Esophagus (tissue), 2 donors: ENCODE data around the gene POLD4. TPM values are rescaled to one million over a fixed set of nuclear protein-coding genes. Genes with fewer than 3 reads are reported as not detected.

ENCODE experiments used
- H3K27ac ChIP-seq, 2 donors: one replicate each; pipeline ENCODE4 v1.5.1; 2013; ENCODE audit warnings: low read depth in 2 of 2, mild to moderate bottlenecking in 2 of 2, inconsistent platforms in 1 of 2, low read length in 1 of 2, moderate library complexity in 1 of 2
- H3K27me3 ChIP-seq, 2 donors: one replicate each; pipeline ENCODE4 v1.6.1; 2013; ENCODE audit warnings: low read length in 2 of 2, control low read depth in 1 of 2, mild to moderate bottlenecking in 1 of 2; ENCODE audit not compliant: insufficient read depth in 2 of 2, control insufficient read depth in 1 of 2
- H3K36me3 ChIP-seq, 2 donors: one replicate each; pipeline ENCODE4 v1.6.1; 2013; ENCODE audit warnings: low read length in 1 of 2; ENCODE audit not compliant: control insufficient read depth in 2 of 2, insufficient read depth in 2 of 2
- H3K4me1 ChIP-seq, 2 donors: one replicate each; pipeline ENCODE4 v1.6.1; 2013; ENCODE audit warnings: low read length in 1 of 2; ENCODE audit not compliant: control insufficient read depth in 2 of 2, insufficient read depth in 2 of 2
- H3K4me3 ChIP-seq, 2 donors: one replicate each; pipeline ENCODE4 v1.5.1; 2013; ENCODE audit warnings: low read length in 2 of 2, mild to moderate bottlenecking in 2 of 2, low read depth in 1 of 2, moderate library complexity in 1 of 2
- H3K9me3 ChIP-seq, 2 donors: one replicate each; pipeline ENCODE4 v1.6.1; 2013; ENCODE audit warnings: mild to moderate bottlenecking in 2 of 2, low read depth in 1 of 2, low read length in 1 of 2, moderate library complexity in 1 of 2; ENCODE audit not compliant: control insufficient read depth in 2 of 2, insufficient read depth in 1 of 2
- WGBS, 2 donors: extraction: QIAGEN DNeasy Blood & Tissue Kit; methylation state at CpG; one replicate each; pipeline ENCODE4 v1.1.7; 2013; 5-methylcytosine and 5-hydroxymethylcytosine counted together
- polyA plus RNA-seq, 2 donors: library from polyadenylated mRNA; stranded (reverse); fragments of 200-250 nt; gene quantifications; one replicate each; pipeline ENCODE4 v1.2.3, GENCODE V29; 2013
- donor health status: healthy with polysubstance abuse.
- donor health status: Bipolar disorder and iron deficiency.

The POLD4 gene
- polyA plus RNA-seq, 2 donors, result 112 to 114 TPM

- peak overlapping the region; percentile 40 to 70 for H3K27ac ChIP-seq
- H3K27me3 ChIP-seq, result no peaks in the 10 kb centered on the region
- H3K4me1 ChIP-seq, result peaks cover 9 to 42% of the 10 kb centered on the region in 2 donors
- WGBS, 2 donors, result 23 to 26% methylated on average over 16 of the region's 16 CpGs
- H3K4me3 ChIP-seq, result peak overlapping the region; percentile 26 to 52
- no peaks in the 10 kb centered on the region for H3K36me3 ChIP-seq
- no peaks in the 10 kb centered on the region for H3K9me3 ChIP-seq
Observed at GRCh38 chr11:67371911-67372320, 18.6 kb upstream of the POLD4 start.

- peak overlapping the region; percentile 40 to 70 for H3K27ac ChIP-seq
- no peaks in the 10 kb centered on the region for H3K36me3 ChIP-seq
- no peaks in the 10 kb centered on the region for H3K27me3 ChIP-seq
- peaks cover 9 to 44% of the 10 kb centered on the region in 2 donors for H3K4me1 ChIP-seq
- no peaks in the 10 kb centered on the region for H3K9me3 ChIP-seq
- 36 to 45% methylated on average over 8 of the region's 8 CpGs for WGBS, 2 donors
- no peak overlapping the region for H3K4me3 ChIP-seq
Observed at GRCh38 chr11:67371189-67371910, 18.0 kb upstream of the POLD4 start.

DNA sequence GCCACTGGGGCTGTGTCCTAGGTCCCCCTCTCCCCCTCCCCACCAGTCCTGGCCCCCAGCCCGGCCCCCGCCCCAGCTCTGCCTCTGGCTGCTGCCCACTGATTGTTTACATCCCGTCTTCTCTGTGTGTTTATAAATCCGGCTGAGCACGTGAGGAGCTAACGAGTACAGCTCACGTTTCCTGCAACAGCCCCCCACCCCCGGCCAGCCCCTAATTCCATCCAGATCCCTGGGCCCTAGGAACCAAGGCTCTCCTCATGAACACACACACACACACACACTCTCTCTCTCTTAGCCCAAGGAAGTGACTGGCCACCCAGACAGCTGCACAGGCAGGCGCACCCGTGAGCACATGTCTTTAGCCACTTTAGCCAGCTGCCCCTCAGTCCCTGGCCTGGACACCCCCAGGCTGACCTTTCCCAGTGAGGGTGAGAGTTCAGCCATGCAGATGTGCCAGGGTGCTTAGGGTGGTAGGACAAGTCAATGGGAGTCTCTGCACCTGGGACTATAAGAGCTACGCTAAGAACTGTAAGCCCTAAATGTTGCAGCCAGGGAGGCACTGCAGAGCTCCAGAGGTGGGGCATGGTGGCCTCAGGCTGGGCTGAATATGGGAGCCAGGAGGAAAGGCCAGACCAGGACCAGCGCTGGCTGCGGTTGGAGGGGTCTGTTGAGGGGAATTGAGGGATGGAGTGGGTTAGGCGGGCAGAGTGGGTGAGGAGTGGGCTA, 17.2 kb upstream of the POLD4 start:
- peak overlapping the region; percentile 41 to 59 for H3K27ac ChIP-seq
- H3K27me3 ChIP-seq, result no peaks in the 10 kb centered on the region
- H3K4me1 ChIP-seq, result peaks cover 9 to 42% of the 10 kb centered on the region in 2 donors
- WGBS, 2 donors, result 59 to 67% methylated on average over 14 of the region's 14 CpGs
- H3K9me3 ChIP-seq, result no peaks in the 10 kb centered on the region
- no peak overlapping the region for H3K4me3 ChIP-seq
- H3K36me3 ChIP-seq, result no peaks in the 10 kb centered on the region

DNA sequence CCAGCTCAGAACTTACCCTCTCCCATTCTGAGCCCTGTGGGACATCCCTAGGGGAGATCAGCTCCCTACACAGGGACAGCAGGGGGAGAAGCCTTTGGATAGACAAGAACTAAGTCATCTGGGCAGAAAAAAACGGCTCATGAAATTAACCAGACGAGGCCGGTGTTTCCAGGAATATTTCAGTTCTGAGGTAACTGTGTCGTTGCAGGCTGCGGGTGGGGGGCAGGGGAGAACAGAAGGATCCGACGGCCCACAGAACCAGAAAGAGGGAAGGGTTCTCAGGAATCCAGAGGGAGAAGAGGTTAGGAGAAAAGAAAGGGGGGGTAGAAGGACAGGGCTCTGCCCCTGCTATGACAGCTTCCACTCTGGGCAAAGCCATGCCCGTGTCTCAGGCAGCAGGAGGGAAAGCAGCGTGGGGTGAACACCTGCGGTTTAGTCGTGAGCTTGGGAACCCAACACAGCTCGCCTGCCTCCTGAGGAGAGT, 16.5 kb upstream of the POLD4 start:
- Histone ChIP-seq H3K4me1 (peaks cover 9 to 46% of the 10 kb centered on the region in 2 donors), H3K27me3 (no peaks in the 10 kb centered on the region), H3K9me3 (no peaks in the 10 kb centered on the region), H3K4me3 (no peak overlapping the region), H3K36me3 (no peaks in the 10 kb centered on the region), H3K27ac (peak overlapping the region; percentile 27 to 41)
- WGBS, 2 donors, result 56 to 62% methylated on average over 12 of the region's 12 CpGs

- Histone ChIP-seq H3K4me1 (peaks cover 6 to 46% of the 10 kb centered on the region in 2 donors), H3K4me3 (no peak overlapping the region), H3K9me3 (no peaks in the 10 kb centered on the region), H3K27ac (peak overlapping the region in 1 of 2 donors; percentile 10), H3K36me3 (no peaks in the 10 kb centered on the region), H3K27me3 (no peaks in the 10 kb centered on the region)
- WGBS, 2 donors, result 89 to 90% methylated on average over 8 of the region's 8 CpGs
Observed at GRCh38 chr11:67369275-67369674, 15.9 kb upstream of the POLD4 start.

GRCh38 chr11:67368621-67369020, 15.3 kb upstream of the POLD4 start:
- WGBS, 2 donors, result 82 to 84% methylated on average over 3 of the region's 3 CpGs
- Histone ChIP-seq H3K4me3 (no peak overlapping the region), H3K4me1 (peaks cover 4 to 39% of the 10 kb centered on the region in 2 donors), H3K36me3 (no peaks in the 10 kb centered on the region), H3K27me3 (no peaks in the 10 kb centered on the region), H3K27ac (no peak overlapping the region), H3K9me3 (no peaks in the 10 kb centered on the region)

- H3K4me1 ChIP-seq, result peaks cover 3 to 39% of the 10 kb centered on the region in 2 donors
- no peak overlapping the region for H3K4me3 ChIP-seq
- 34 to 59% methylated on average over 7 of the region's 7 CpGs for WGBS, 2 donors
- no peaks in the 10 kb centered on the region for H3K27me3 ChIP-seq
- no peaks in the 10 kb centered on the region for H3K36me3 ChIP-seq
- H3K27ac ChIP-seq, result no peak overlapping the region
- H3K9me3 ChIP-seq, result no peaks in the 10 kb centered on the region
Observed at GRCh38 chr11:67367761-67368227, 14.4 kb upstream of the POLD4 start.

DNA sequence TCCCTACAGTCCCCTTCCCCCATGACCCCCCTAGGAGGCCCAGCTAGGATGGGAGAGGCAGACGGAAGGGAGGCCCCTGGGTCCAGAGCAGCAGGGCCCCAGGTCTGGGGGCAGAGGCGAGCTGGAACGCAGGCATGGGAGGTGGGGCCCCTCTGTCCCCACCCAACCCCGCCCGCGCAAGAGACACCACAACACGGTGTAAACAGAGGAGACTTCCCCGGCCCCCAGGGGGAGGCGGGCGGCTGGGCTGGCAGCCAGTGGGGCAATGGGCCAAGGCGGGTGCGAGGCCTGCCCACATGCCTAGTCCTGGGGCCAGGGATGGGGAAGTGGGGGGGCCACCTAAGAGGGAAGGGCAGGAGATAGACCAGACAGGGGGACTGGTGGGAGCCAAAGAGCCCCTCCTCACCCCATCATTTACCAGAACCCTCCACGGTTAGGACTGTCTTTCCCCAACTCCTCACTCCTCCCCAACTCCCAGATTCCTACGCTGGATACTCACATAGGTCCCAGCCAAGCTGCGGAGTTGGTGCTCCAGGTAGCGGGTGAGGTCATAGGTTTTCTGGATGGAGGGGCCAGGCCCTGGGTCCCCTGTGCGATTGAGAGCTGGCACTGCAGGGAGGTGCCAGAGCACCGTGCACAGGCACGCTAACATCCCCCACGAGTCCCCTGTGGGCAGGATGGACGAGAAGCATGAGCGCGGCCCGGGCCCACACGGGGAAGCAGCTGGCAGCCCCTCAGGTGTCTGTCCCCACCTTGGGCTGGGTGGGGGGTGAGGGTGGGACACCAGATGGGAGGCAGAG, 13.8 kb upstream of the POLD4 start:
- Histone ChIP-seq H3K4me3 (no peak overlapping the region), H3K27ac (peak overlapping the region; percentile 23 to 29), H3K9me3 (no peaks in the 10 kb centered on the region), H3K4me1 (peaks cover 3 to 39% of the 10 kb centered on the region in 2 donors), H3K36me3 (no peaks in the 10 kb centered on the region), H3K27me3 (no peaks in the 10 kb centered on the region)
- WGBS, 2 donors, result 29 to 42% methylated on average over 25 of the region's 25 CpGs

DNA sequence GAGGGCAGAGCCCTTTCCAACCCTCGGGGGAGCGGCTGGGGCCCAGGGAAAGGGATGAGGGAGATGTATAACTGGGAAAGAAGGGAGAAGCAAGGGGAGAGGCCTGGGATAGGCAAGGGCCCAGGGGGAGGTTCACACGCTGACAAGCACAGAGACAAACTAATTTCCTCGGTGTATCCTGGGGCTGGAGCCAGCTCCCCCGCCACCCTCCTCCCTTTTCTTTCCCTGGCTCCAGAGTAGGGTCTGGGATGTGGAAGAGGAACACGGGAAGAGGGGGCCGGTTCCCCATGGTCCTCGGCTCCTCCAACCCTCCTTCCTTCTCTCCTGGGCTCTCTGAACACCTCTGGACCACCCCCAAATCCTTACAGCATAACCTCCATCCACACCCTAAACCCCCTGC, 13.2 kb upstream of the POLD4 start:
- Histone ChIP-seq H3K9me3 (no peaks in the 10 kb centered on the region), H3K4me3 (no peak overlapping the region), H3K4me1 (peaks cover 3 to 33% of the 10 kb centered on the region in 2 donors), H3K36me3 (no peaks in the 10 kb centered on the region), H3K27ac (peak overlapping the region; percentile 29 to 40), H3K27me3 (no peaks in the 10 kb centered on the region)
- WGBS, 2 donors, result 29 to 34% methylated on average over 8 of the region's 8 CpGs
